HEK293T (cell line): ENCODE measurements around the gene ANKRD22.

ENCODE experiments used
- CTCF ChIA-PET: fragments of 350-600 bp; formaldehyde crosslinking; extraction: SDS; loops from one replicate; lab custom pipeline; 2021; ENCODE audit warnings: antibody characterized with exemption, inconsistent platforms; lab: Yijun Ruan, JAX
- POLR2A ChIA-PET: fragments of 350-600 bp; formaldehyde crosslinking; extraction: SDS; loops from one replicate; lab custom pipeline; 2020; ENCODE audit warnings: antibody characterized with exemption, inconsistent platforms; lab: Yijun Ruan, JAX
- DNase-seq: peaks from one replicate; pipeline ENCODE4 v3.0.0; 2012; ENCODE audit warnings: mixed read lengths; ENCODE audit errors: extremely low spot score
- ARNT ChIP-seq: fragments of 450-650 bp; IDR thresholded peaks from 2 replicates; pipeline ENCODE4 v1.6.1; 2017; ENCODE audit warnings: mild to moderate bottlenecking
- BHLHE40 ChIP-seq: fragments of 450-650 bp; IDR thresholded peaks from 2 replicates; pipeline ENCODE4 v1.6.1; 2016; ENCODE audit warnings: mild to moderate bottlenecking, moderate library complexity, borderline replicate concordance
- CTBP1 ChIP-seq: fragments of 450-650 bp; IDR thresholded peaks from 2 replicates; pipeline ENCODE4 v1.6.1; 2016; ENCODE audit warnings: borderline replicate concordance
- ELF4 ChIP-seq: fragments of 450-650 bp; IDR thresholded peaks from 2 replicates; pipeline ENCODE4 v1.6.1; 2017; ENCODE audit warnings: antibody characterized with exemption
- FOXA1 ChIP-seq: fragments of 450-650 bp; IDR thresholded peaks from 2 replicates; pipeline ENCODE4 v1.6.1; 2016; ENCODE audit warnings: mild to moderate bottlenecking
- FOXK2 ChIP-seq: fragments of 450-650 bp; IDR thresholded peaks from 2 replicates; pipeline ENCODE4 v1.6.1; 2016; ENCODE audit warnings: mild to moderate bottlenecking
- FOXM1 ChIP-seq: fragments of 450-650 bp; IDR thresholded peaks from 2 replicates; pipeline ENCODE4 v1.6.1; 2017; ENCODE audit warnings: mild to moderate bottlenecking, borderline replicate concordance
- HDGF ChIP-seq: fragments of 450-650 bp; IDR thresholded peaks from 2 replicates; pipeline ENCODE4 v1.6.1; 2017; ENCODE audit warnings: antibody characterized with exemption, borderline replicate concordance
- L3MBTL2 ChIP-seq: fragments of 450-650 bp; conservative IDR thresholded peaks from 2 replicates; pipeline ENCODE4 v1.6.1; 2016; ENCODE audit warnings: mild to moderate bottlenecking
- LEF1 ChIP-seq: fragments of 450-650 bp; IDR thresholded peaks from 2 replicates; pipeline ENCODE4 v1.6.1; 2017; ENCODE audit warnings: mild to moderate bottlenecking, borderline replicate concordance
- NFRKB ChIP-seq: fragments of 450-650 bp; IDR thresholded peaks from 2 replicates; pipeline ENCODE4 v1.6.1; 2016; ENCODE audit warnings: mild to moderate bottlenecking, moderate library complexity
- PKNOX1 ChIP-seq: fragments of 450-650 bp; IDR thresholded peaks from 2 replicates; pipeline ENCODE4 v1.6.1; 2016
- SP1 ChIP-seq: fragments of 450-650 bp; IDR thresholded peaks from 2 replicates; pipeline ENCODE4 v1.6.1; 2017
- SUZ12 ChIP-seq: fragments of 450-650 bp; IDR thresholded peaks from 2 replicates; pipeline ENCODE4 v1.6.1; 2016; ENCODE audit warnings: mild to moderate bottlenecking
- TARDBP ChIP-seq: fragments of 450-650 bp; IDR thresholded peaks from 2 replicates; pipeline ENCODE4 v1.6.1; 2016
- ZNF384 ChIP-seq: fragments of 450-650 bp; IDR thresholded peaks from 2 replicates; pipeline ENCODE4 v1.6.1; 2016

The ANKRD22 gene

GRCh38 chr10:88830643-88831268 is 20.9 kb downstream of the ANKRD22 start:
- no peak for DNase-seq
- POLR2A ChIA-PET = no interaction called here
- CTCF ChIA-PET = interaction anchor here (0.6 to 0.7 kb wide), 3 partner anchors 106 to 812 kb away, joined by 3 to 7 read pairs (median 3); no protein-coding TSS in a partner anchor
- TF ChIP-seq ZNF384 = no peak
- no peak for TF ChIP-seq SUZ12
- TF ChIP-seq HDGF = no peak
- no peak for TF ChIP-seq L3MBTL2
- no peak for TF ChIP-seq FOXM1
- TF ChIP-seq FOXA1 = no peak
- no peak for TF ChIP-seq NFRKB

GRCh38 chr10:88828310-88828709 is 23.3 kb downstream of the ANKRD22 start:
- no peak for TF ChIP-seq CTBP1
- TF ChIP-seq SUZ12 = no peak
- TF ChIP-seq NFRKB = no peak
- no peak for TF ChIP-seq L3MBTL2
- TF ChIP-seq ARNT = no peak
- TF ChIP-seq BHLHE40 = no peak
- TF ChIP-seq FOXK2 = no peak
- TF ChIP-seq LEF1 = no peak
- no peak for TF ChIP-seq PKNOX1
- no peak for TF ChIP-seq HDGF
- TF ChIP-seq SP1 = no peak
- TF ChIP-seq TARDBP = no peak
- TF ChIP-seq ELF4 = no peak
- TF ChIP-seq FOXM1 = no peak
- no peak for TF ChIP-seq FOXA1
- no peak for TF ChIP-seq ZNF384
- DNase-seq = no peak
- ChIA-PET CTCF (no interaction called here), POLR2A (no interaction called here)

- TF ChIP-seq ELF4 (no peak), PKNOX1 (no peak), SP1 (no peak), FOXK2 (no peak), L3MBTL2 (no peak), LEF1 (no peak), BHLHE40 (no peak), CTBP1 (no peak), SUZ12 (no peak), NFRKB (no peak), HDGF (no peak), TARDBP (no peak), ZNF384 (no peak), FOXA1 (no peak), FOXM1 (no peak), ARNT (no peak)
- no peak for DNase-seq
- POLR2A ChIA-PET = no interaction called here
- CTCF ChIA-PET = interaction anchor here (0.7 kb wide), 1 partner anchor 22 kb away, joined by 4 read pairs; no protein-coding TSS in a partner anchor
Observed at GRCh38 chr10:88827671-88828070, 24.0 kb downstream of the ANKRD22 start.

GRCh38 chr10:88826388-88826787 is 25.3 kb downstream of the ANKRD22 start:
- TF ChIP-seq HDGF = no peak
- CTCF ChIA-PET = interaction anchor here (1.4 kb wide), 1 partner anchor 9 kb away, joined by 7 read pairs; no protein-coding TSS in a partner anchor
- DNase-seq = no peak
- POLR2A ChIA-PET = no interaction called here

GRCh38 chr10:88820748-88821401 is 30.8 kb downstream of the ANKRD22 start:
- POLR2A ChIA-PET = no interaction called here
- no peak for DNase-seq
- CTCF ChIA-PET = interaction anchor here (0.9 to 1.2 kb wide), 2 partner anchors 15 to 93 kb away, joined by 3 read pairs; no protein-coding TSS in a partner anchor
- TF ChIP-seq HDGF (no peak), CTBP1 (no peak), SUZ12 (no peak), ZNF384 (no peak), L3MBTL2 (no peak), SP1 (no peak), BHLHE40 (no peak), PKNOX1 (no peak), NFRKB (no peak), FOXK2 (no peak), ELF4 (no peak), FOXA1 (no peak), FOXM1 (no peak), LEF1 (no peak), TARDBP (no peak), ARNT (no peak)

- DNase-seq = no peak
- no peak for TF ChIP-seq NFRKB
- no peak for TF ChIP-seq ZNF384
- TF ChIP-seq LEF1 = no peak
- no peak for TF ChIP-seq TARDBP
- no peak for TF ChIP-seq ARNT
- ChIA-PET CTCF (no interaction called here), POLR2A (no interaction called here)
Observed at GRCh38 chr10:88819290-88819689, 32.4 kb downstream of the ANKRD22 start.
